DND-41 (cell line): ENCODE results near the gene HEBP1.

Experiments
- ATAC-seq: fragments of 200-7000 bp; cut with Tn5 transposase; 3 replicates; pipeline ENCODE4 v1.9.1; 2021; ENCODE audit warnings: low read depth; ENCODE audit not compliant: insufficient read depth
- DNase-seq: peaks from one replicate; pipeline ENCODE4 v3.0.0-alpha.2; 2020
- H2AFZ ChIP-seq: 2 replicates; pipeline ENCODE4 v1.6.0; 2012; ENCODE audit warnings: low read depth, low read length
- H3K27ac ChIP-seq: 2 replicates; pipeline ENCODE4 v1.5.1; 2012; ENCODE audit warnings: low read length, inconsistent platforms
- H3K27me3 ChIP-seq: fragments of 200-600 bp; sonication (generic); 2 replicates; pipeline ENCODE4 v1.6.0; 2012; ENCODE audit warnings: low read length, mild to moderate bottlenecking, inconsistent platforms; ENCODE audit not compliant: insufficient read depth, poor library complexity
- H3K36me3 ChIP-seq: 2 replicates; pipeline ENCODE4 v1.5.1; 2012; ENCODE audit warnings: low read length, inconsistent platforms; ENCODE audit not compliant: insufficient read depth
- H3K4me1 ChIP-seq: 2 replicates; pipeline ENCODE4 v1.5.1; 2012; ENCODE audit warnings: mild to moderate bottlenecking, low read length; ENCODE audit not compliant: insufficient read depth
- H3K4me2 ChIP-seq: 2 replicates; pipeline ENCODE4 v1.6.0; 2012; ENCODE audit warnings: mild to moderate bottlenecking, moderate library complexity, low read length, inconsistent platforms; ENCODE audit not compliant: insufficient read depth
- H3K4me3 ChIP-seq, 2 experiments: fragments of 200-600 bp in 1 of 2; shearing (Covaris generic) in 1 of 2; 2 replicates each; pipeline ENCODE4 v1.5.1; 2012 to 2016; ENCODE audit warnings: inconsistent platforms in 2 of 2, low read length in 2 of 2, mild to moderate bottlenecking in 2 of 2, low read depth in 1 of 2, moderate library complexity in 1 of 2
- H3K79me2 ChIP-seq: 2 replicates; pipeline ENCODE4 v1.6.0; 2012; ENCODE audit warnings: low read length, inconsistent platforms; ENCODE audit not compliant: insufficient read depth
- H3K9ac ChIP-seq: 2 replicates; pipeline ENCODE4 v1.6.0; 2012; ENCODE audit warnings: low read depth, mild to moderate bottlenecking, inconsistent platforms, low read length, moderate library complexity
- H3K9me3 ChIP-seq: 2 replicates; pipeline ENCODE4 v1.5.1; 2012; ENCODE audit warnings: low read length, moderate library complexity, mild to moderate bottlenecking, inconsistent platforms; ENCODE audit not compliant: insufficient read depth, severe bottlenecking
- H4K20me1 ChIP-seq: 2 replicates; pipeline ENCODE4 v1.6.0; 2012; ENCODE audit warnings: low read length; ENCODE audit not compliant: insufficient read depth
- EZH2 ChIP-seq: IDR thresholded peaks from 3 replicates; pipeline ENCODE4 v1.6.1; 2012; ENCODE audit warnings: borderline replicate concordance, low read depth, mild to moderate bottlenecking, moderate library complexity, low read length, inconsistent platforms; ENCODE audit not compliant: severe bottlenecking
- TF ChIP-seq, protein P1 (sequence below): IDR thresholded peaks from 2 replicates; pipeline ENCODE4 v1.5.1; 2012; ENCODE audit warnings: borderline replicate concordance, low read length, moderate library complexity, mild to moderate bottlenecking; ENCODE audit not compliant: poor library complexity, severe bottlenecking; ENCODE audit errors: extremely low read depth

Gene HEBP1

GRCh38 chr12:12997734-12998133 lies 2.3 kb downstream of the HEBP1 start:
- Histone ChIP-seq H2AFZ (no peak overlapping the region), H3K27me3 (peaks cover 9% of the 10 kb centered on the region), H3K4me2 (no peak overlapping the region), H3K9me3 (no peaks in the 10 kb centered on the region), H3K36me3 (no peaks in the 10 kb centered on the region), H3K27ac (no peak overlapping the region), H3K4me1 (peaks cover 1% of the 10 kb centered on the region; the same call in 1 of the 2 replicates), H3K4me3 (no peak overlapping the region), H4K20me1 (no peaks in the 10 kb centered on the region), H3K9ac (no peak overlapping the region), H3K79me2 (no peaks in the 10 kb centered on the region)
- TF ChIP-seq, protein P1, sequence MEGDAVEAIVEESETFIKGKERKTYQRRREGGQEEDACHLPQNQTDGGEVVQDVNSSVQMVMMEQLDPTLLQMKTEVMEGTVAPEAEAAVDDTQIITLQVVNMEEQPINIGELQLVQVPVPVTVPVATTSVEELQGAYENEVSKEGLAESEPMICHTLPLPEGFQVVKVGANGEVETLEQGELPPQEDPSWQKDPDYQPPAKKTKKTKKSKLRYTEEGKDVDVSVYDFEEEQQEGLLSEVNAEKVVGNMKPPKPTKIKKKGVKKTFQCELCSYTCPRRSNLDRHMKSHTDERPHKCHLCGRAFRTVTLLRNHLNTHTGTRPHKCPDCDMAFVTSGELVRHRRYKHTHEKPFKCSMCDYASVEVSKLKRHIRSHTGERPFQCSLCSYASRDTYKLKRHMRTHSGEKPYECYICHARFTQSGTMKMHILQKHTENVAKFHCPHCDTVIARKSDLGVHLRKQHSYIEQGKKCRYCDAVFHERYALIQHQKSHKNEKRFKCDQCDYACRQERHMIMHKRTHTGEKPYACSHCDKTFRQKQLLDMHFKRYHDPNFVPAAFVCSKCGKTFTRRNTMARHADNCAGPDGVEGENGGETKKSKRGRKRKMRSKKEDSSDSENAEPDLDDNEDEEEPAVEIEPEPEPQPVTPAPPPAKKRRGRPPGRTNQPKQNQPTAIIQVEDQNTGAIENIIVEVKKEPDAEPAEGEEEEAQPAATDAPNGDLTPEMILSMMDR: no peak
- TF ChIP-seq EZH2: no peak
- ATAC-seq (no peak), DNase-seq (no peak)

DNA sequence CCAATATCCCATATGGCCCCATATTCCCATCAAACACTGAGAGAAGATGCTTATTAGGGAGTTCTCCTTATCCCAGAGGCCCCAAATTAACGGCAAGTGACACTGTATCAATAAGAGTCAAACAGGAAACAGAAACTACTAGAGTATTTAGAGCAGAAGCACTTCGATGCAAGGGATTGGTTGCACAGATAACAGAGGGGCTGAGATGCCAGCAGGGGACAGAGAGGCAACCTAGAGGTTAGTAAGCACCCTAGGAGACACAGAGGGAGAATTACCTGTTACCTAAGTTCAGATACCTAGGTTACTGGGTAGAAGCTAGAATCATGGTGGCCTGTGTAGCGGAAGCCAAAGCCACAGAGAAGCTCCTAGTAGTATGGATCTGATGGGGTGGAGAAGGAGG lies 2.9 kb downstream of the HEBP1 start:
- Histone ChIP-seq H3K27me3 (peaks cover 13% of the 10 kb centered on the region), H3K4me3 (no peak overlapping the region), H3K36me3 (no peaks in the 10 kb centered on the region), H2AFZ (no peak overlapping the region), H3K27ac (no peak overlapping the region), H3K9me3 (no peaks in the 10 kb centered on the region), H3K9ac (no peak overlapping the region), H3K4me1 (peaks cover 4% of the 10 kb centered on the region; the same call in 1 of the 2 replicates), H4K20me1 (no peaks in the 10 kb centered on the region), H3K4me2 (no peak overlapping the region), H3K79me2 (no peaks in the 10 kb centered on the region)
- no peak for TF ChIP-seq EZH2
- TF ChIP-seq, protein P1: no peak
- ATAC-seq (no peak), DNase-seq (no peak)

- Histone ChIP-seq H3K27ac (no peak overlapping the region), H3K4me2 (no peak overlapping the region), H3K4me1 (peaks cover 4% of the 10 kb centered on the region; the same call in 1 of the 2 replicates), H3K79me2 (no peaks in the 10 kb centered on the region), H3K36me3 (no peaks in the 10 kb centered on the region), H3K9me3 (no peaks in the 10 kb centered on the region), H2AFZ (no peak overlapping the region), H3K4me3 (no peak overlapping the region), H4K20me1 (no peaks in the 10 kb centered on the region), H3K9ac (no peak overlapping the region), H3K27me3 (peaks cover 17% of the 10 kb centered on the region)
- no peak for ATAC-seq
- no peak for TF ChIP-seq EZH2
- TF ChIP-seq, protein P1: no peak
- no peak for DNase-seq
These were observed 3.9 kb downstream of the HEBP1 start for GRCh38 chr12:12996209-12996608.

DNA sequence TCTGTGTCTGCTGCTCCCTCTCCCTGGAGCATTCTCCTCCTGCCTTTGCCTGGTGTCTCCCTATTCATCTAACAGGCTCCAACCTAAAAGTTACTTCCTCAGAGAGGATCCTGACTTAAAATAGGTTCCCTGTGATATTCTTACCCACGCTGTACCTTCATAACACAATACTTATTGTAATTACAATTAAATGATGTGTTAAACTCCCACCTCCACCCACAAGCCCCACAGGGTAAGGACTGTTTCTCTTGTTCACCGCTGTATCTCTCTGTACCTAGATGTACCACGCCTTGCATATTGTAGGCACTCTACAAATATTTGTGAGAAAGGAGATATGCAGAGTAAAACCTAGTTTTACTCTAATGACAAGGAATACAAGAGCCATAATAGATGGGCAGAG lies 5.0 kb downstream of the HEBP1 start:
- Histone ChIP-seq H4K20me1 (no peaks in the 10 kb centered on the region), H3K36me3 (no peaks in the 10 kb centered on the region), H3K4me3 (no peak overlapping the region), H3K4me1 (peaks cover 4% of the 10 kb centered on the region; the same call in 1 of the 2 replicates), H3K79me2 (no peaks in the 10 kb centered on the region), H3K27me3 (peaks cover 17% of the 10 kb centered on the region), H3K9ac (no peak overlapping the region), H3K9me3 (no peaks in the 10 kb centered on the region), H3K4me2 (no peak overlapping the region), H3K27ac (no peak overlapping the region), H2AFZ (no peak overlapping the region)
- DNase-seq (no peak), ATAC-seq (no peak)
- TF ChIP-seq EZH2: no peak
- TF ChIP-seq, protein P1: no peak
